ENCODE measurements around the gene PRMT7.

Gene PRMT7

GRCh38 chr16:68363658-68364521 lies 53.1 kb downstream of the PRMT7 start:
- no peaks in the 10 kb centered on the region for H3K36me3 ChIP-seq (ENCODE audit: insufficient read depth, low read length)
- H3K4me1 ChIP-seq (ENCODE audit: insufficient read depth, low read length): peaks cover 8% of the 10 kb centered on the region; the same call in 1 of the 2 replicates
- no peak overlapping the region for H3K9ac ChIP-seq (ENCODE audit: low read depth, low read length)
- no peaks in the 10 kb centered on the region for H3K9me3 ChIP-seq (ENCODE audit: control insufficient read depth, insufficient read depth, low read length)

- Histone ChIP-seq H3K9me3 (ENCODE audit: control insufficient read depth, insufficient read depth, low read length) (no peaks in the 10 kb centered on the region), H3K36me3 (ENCODE audit: insufficient read depth, low read length) (no peaks in the 10 kb centered on the region), H3K9ac (ENCODE audit: low read depth, low read length) (no peak overlapping the region), H3K4me1 (ENCODE audit: insufficient read depth, low read length) (peaks cover 8% of the 10 kb centered on the region; the same call in 1 of the 2 replicates)
Measured at GRCh38 chr16:68364561-68364998, 53.8 kb downstream of the PRMT7 start.

GRCh38 chr16:68365167-68365817 lies 54.5 kb downstream of the PRMT7 start:
- no peaks in the 10 kb centered on the region for H3K9me3 ChIP-seq (ENCODE audit: control insufficient read depth, insufficient read depth, low read length)
- H3K4me1 ChIP-seq (ENCODE audit: insufficient read depth, low read length): peaks cover 8% of the 10 kb centered on the region; the same call in 1 of the 2 replicates
- no peaks in the 10 kb centered on the region for H3K36me3 ChIP-seq (ENCODE audit: insufficient read depth, low read length)
- H3K9ac ChIP-seq (ENCODE audit: low read depth, low read length): no peak overlapping the region

GRCh38 chr16:68366062-68366461 lies 55.2 kb downstream of the PRMT7 start:
- H3K9me3 ChIP-seq (ENCODE audit: control insufficient read depth, insufficient read depth, low read length): no peaks in the 10 kb centered on the region
- no peaks in the 10 kb centered on the region for H3K36me3 ChIP-seq (ENCODE audit: insufficient read depth, low read length)
- no peak overlapping the region for H3K9ac ChIP-seq (ENCODE audit: low read depth, low read length)
- peaks cover 8% of the 10 kb centered on the region; the same call in 1 of the 2 replicates for H3K4me1 ChIP-seq (ENCODE audit: insufficient read depth, low read length)

GRCh38 chr16:68367030-68367429 lies 56.2 kb downstream of the PRMT7 start:
- no peaks in the 10 kb centered on the region for H3K9me3 ChIP-seq (ENCODE audit: control insufficient read depth, insufficient read depth, low read length)
- no peak overlapping the region for H3K9ac ChIP-seq (ENCODE audit: low read depth, low read length)
- no peaks in the 10 kb centered on the region for H3K36me3 ChIP-seq (ENCODE audit: insufficient read depth, low read length)
- peaks cover 8% of the 10 kb centered on the region; the same call in 1 of the 2 replicates for H3K4me1 ChIP-seq (ENCODE audit: insufficient read depth, low read length)

GRCh38 chr16:68367440-68367839 lies 56.6 kb downstream of the PRMT7 start:
- Histone ChIP-seq H3K4me1 (ENCODE audit: insufficient read depth, low read length) (peaks cover 8% of the 10 kb centered on the region; the same call in 1 of the 2 replicates), H3K9ac (ENCODE audit: low read depth, low read length) (no peak overlapping the region), H3K36me3 (ENCODE audit: insufficient read depth, low read length) (no peaks in the 10 kb centered on the region), H3K9me3 (ENCODE audit: control insufficient read depth, insufficient read depth, low read length) (no peaks in the 10 kb centered on the region)

- H3K36me3 ChIP-seq (ENCODE audit: insufficient read depth, low read length): no peaks in the 10 kb centered on the region
- H3K9ac ChIP-seq (ENCODE audit: low read depth, low read length): no peak overlapping the region
- peaks cover 8% of the 10 kb centered on the region; the same call in 1 of the 2 replicates for H3K4me1 ChIP-seq (ENCODE audit: insufficient read depth, low read length)
- H3K9me3 ChIP-seq (ENCODE audit: control insufficient read depth, insufficient read depth, low read length): no peaks in the 10 kb centered on the region
Measured at GRCh38 chr16:68367891-68368290, 57.1 kb downstream of the PRMT7 start.

- Histone ChIP-seq H3K9ac (ENCODE audit: low read depth, low read length) (no peak overlapping the region), H3K9me3 (ENCODE audit: control insufficient read depth, insufficient read depth, low read length) (no peaks in the 10 kb centered on the region), H3K36me3 (ENCODE audit: insufficient read depth, low read length) (no peaks in the 10 kb centered on the region), H3K4me1 (ENCODE audit: insufficient read depth, low read length) (peaks cover 8% of the 10 kb centered on the region; the same call in 1 of the 2 replicates)
Measured at GRCh38 chr16:68368301-68368888, 57.6 kb downstream of the PRMT7 start.

GRCh38 chr16:68369168-68369567 lies 58.3 kb downstream of the PRMT7 start:
- Histone ChIP-seq H3K4me1 (ENCODE audit: insufficient read depth, low read length) (peaks cover 8% of the 10 kb centered on the region; the same call in 1 of the 2 replicates), H3K9ac (ENCODE audit: low read depth, low read length) (no peak overlapping the region), H3K9me3 (ENCODE audit: control insufficient read depth, insufficient read depth, low read length) (no peaks in the 10 kb centered on the region), H3K36me3 (ENCODE audit: insufficient read depth, low read length) (no peaks in the 10 kb centered on the region)

GRCh38 chr16:68369697-68370580 lies 59.1 kb downstream of the PRMT7 start:
- H3K4me1 ChIP-seq (ENCODE audit: insufficient read depth, low read length): peaks cover 6% of the 10 kb centered on the region; the same call in 1 of the 2 replicates
- H3K9ac ChIP-seq (ENCODE audit: low read depth, low read length): no peak overlapping the region

GRCh38 chr16:68370581-68371275 lies 59.9 kb downstream of the PRMT7 start:
- no peak overlapping the region for H3K9ac ChIP-seq (ENCODE audit: low read depth, low read length)
- H3K9me3 ChIP-seq (ENCODE audit: control insufficient read depth, insufficient read depth, low read length): no peaks in the 10 kb centered on the region
- no peaks in the 10 kb centered on the region; the same call in 1 of the 2 replicates for H3K4me1 ChIP-seq (ENCODE audit: insufficient read depth, low read length)

More at GRCh38 chr16:68369697-68370580, 59.1 kb downstream of the PRMT7 start:
- H3K36me3 ChIP-seq (ENCODE audit: insufficient read depth, low read length): no peaks in the 10 kb centered on the region
- no peaks in the 10 kb centered on the region for H3K9me3 ChIP-seq (ENCODE audit: control insufficient read depth, insufficient read depth, low read length)

GRCh38 chr16:68371276-68371651 lies 60.4 kb downstream of the PRMT7 start:
- H3K36me3 ChIP-seq (ENCODE audit: insufficient read depth, low read length): no peaks in the 10 kb centered on the region
- H3K9ac ChIP-seq (ENCODE audit: low read depth, low read length): no peak overlapping the region

More at GRCh38 chr16:68370581-68371275, 59.9 kb downstream of the PRMT7 start:
- no peaks in the 10 kb centered on the region for H3K36me3 ChIP-seq (ENCODE audit: insufficient read depth, low read length)

GRCh38 chr16:68371706-68372380 lies 61.0 kb downstream of the PRMT7 start:
- Histone ChIP-seq H3K36me3 (ENCODE audit: insufficient read depth, low read length) (no peaks in the 10 kb centered on the region), H3K9ac (ENCODE audit: low read depth, low read length) (no peak overlapping the region), H3K4me1 (ENCODE audit: insufficient read depth, low read length) (no peaks in the 10 kb centered on the region; the same call in 1 of the 2 replicates), H3K9me3 (ENCODE audit: control insufficient read depth, insufficient read depth, low read length) (no peaks in the 10 kb centered on the region)

More at GRCh38 chr16:68371276-68371651, 60.4 kb downstream of the PRMT7 start:
- Histone ChIP-seq H3K4me1 (ENCODE audit: insufficient read depth, low read length) (no peaks in the 10 kb centered on the region; the same call in 1 of the 2 replicates), H3K9me3 (ENCODE audit: control insufficient read depth, insufficient read depth, low read length) (no peaks in the 10 kb centered on the region)
